OCI-LY1 (cell line): Measurements from ENCODE around the gene PXK.

Experiments
- H2AFZ ChIP-seq: fragments of 200-600 bp; sonication (generic), shearing (Covaris generic); 2 replicates; pipeline ENCODE4 v1.6.0; 2014; ENCODE audit warnings: antibody characterized with exemption, mild to moderate bottlenecking, low read length
- H3F3A ChIP-seq: fragments of 200-600 bp; sonication (generic), shearing (Covaris generic); 2 replicates; pipeline ENCODE4 v1.6.0; 2014; ENCODE audit warnings: mild to moderate bottlenecking, antibody characterized with exemption, low read length, moderate library complexity; ENCODE audit not compliant: insufficient read depth
- H3K27ac ChIP-seq: fragments of 200-600 bp; sonication (generic); 2 replicates; pipeline ENCODE4 v1.5.1; 2014; ENCODE audit warnings: low read length, mixed run types, mild to moderate bottlenecking, low read depth; ENCODE audit not compliant: poor library complexity, severe bottlenecking
- H3K27me3 ChIP-seq: fragments of 200-600 bp; sonication (generic); 2 replicates; pipeline ENCODE4 v1.6.0; 2014; ENCODE audit warnings: antibody characterized with exemption, mild to moderate bottlenecking, low read length, moderate library complexity; ENCODE audit not compliant: insufficient read depth
- H3K36me3 ChIP-seq: fragments of 200-600 bp; sonication (generic); 2 replicates; pipeline ENCODE4 v1.6.1; 2014; ENCODE audit warnings: mild to moderate bottlenecking, antibody characterized with exemption, low read length, moderate library complexity, mixed read lengths; ENCODE audit not compliant: insufficient read depth
- H3K4me1 ChIP-seq: fragments of 200-600 bp; sonication (generic); 2 replicates; pipeline ENCODE4 v1.5.1; 2014; ENCODE audit warnings: mild to moderate bottlenecking, low read length, moderate library complexity; ENCODE audit not compliant: insufficient read depth, severe bottlenecking
- H3K4me2 ChIP-seq: fragments of 200-600 bp; sonication (generic), shearing (Covaris generic); 2 replicates; pipeline ENCODE4 v1.6.1; 2014; ENCODE audit warnings: low read length
- H3K4me3 ChIP-seq: fragments of 200-600 bp; sonication (generic); 2 replicates; pipeline ENCODE4 v1.5.1; 2014; ENCODE audit warnings: low read length, low read depth, mild to moderate bottlenecking, mixed read lengths; ENCODE audit not compliant: poor library complexity, severe bottlenecking
- H3K79me2 ChIP-seq: fragments of 200-600 bp; shearing (Covaris generic); 2 replicates; pipeline ENCODE4 v1.6.1; 2016; ENCODE audit warnings: mixed run types, low read length, mixed read lengths; ENCODE audit not compliant: insufficient read depth
- H3K9ac ChIP-seq: fragments of 200-600 bp; sonication (generic), shearing (Covaris generic); 2 replicates; pipeline ENCODE4 v1.6.1; 2014; ENCODE audit warnings: mild to moderate bottlenecking, low read length, mixed read lengths
- H3K9me2 ChIP-seq: fragments of 200-600 bp; sonication (generic), shearing (Covaris generic); 2 replicates; pipeline ENCODE4 v1.6.1; 2014; ENCODE audit warnings: low read depth, mild to moderate bottlenecking, low read length, mixed read lengths
- H3K9me3 ChIP-seq: fragments of 200-600 bp; shearing (Covaris generic); 2 replicates; pipeline ENCODE4 v1.6.1; 2014; ENCODE audit warnings: low read length, mixed read lengths
- H4K20me1 ChIP-seq: fragments of 200-600 bp; sonication (generic), shearing (Covaris generic); 2 replicates; pipeline ENCODE4 v1.6.0; 2016; ENCODE audit warnings: mild to moderate bottlenecking, low read length; ENCODE audit not compliant: insufficient read depth
- CTCF ChIP-seq: fragments of 200-600 bp; sonication (generic), shearing (Covaris generic); IDR thresholded peaks from 2 replicates; pipeline ENCODE4 v1.5.1; 2017; ENCODE audit warnings: mild to moderate bottlenecking, antibody characterized with exemption, low read length, moderate library complexity, mixed read lengths
- EZH2 ChIP-seq: fragments of 200-600 bp; sonication (generic), shearing (Covaris generic); IDR thresholded peaks from 2 replicates; pipeline ENCODE4 v1.8.0; 2017; ENCODE audit warnings: borderline replicate concordance, mixed run types, mild to moderate bottlenecking, antibody characterized with exemption, low read length, moderate library complexity, mixed read lengths

PXK gene

GRCh38 chr3:58408906-58409305 lies 76.2 kb downstream of the PXK start:
- Histone ChIP-seq H3K4me1 (no peaks in the 10 kb centered on the region), H3K36me3 (peaks cover 99% of the 10 kb centered on the region), H3K79me2 (no peaks in the 10 kb centered on the region), H3K27me3 (no peaks in the 10 kb centered on the region), H3K4me2 (no peak overlapping the region), H3F3A (no peaks in the 10 kb centered on the region; the same call in 1 of the 2 replicates), H3K9ac (no peak overlapping the region), H4K20me1 (no peaks in the 10 kb centered on the region), H3K9me3 (no peaks in the 10 kb centered on the region), H2AFZ (no peak overlapping the region), H3K9me2 (no peaks in the 10 kb centered on the region), H3K27ac (no peak overlapping the region), H3K4me3 (no peak overlapping the region)
- TF ChIP-seq CTCF, result no peak
- TF ChIP-seq EZH2, result no peak

- Histone ChIP-seq H3K79me2 (no peaks in the 10 kb centered on the region), H3K4me3 (no peak overlapping the region), H3K9me3 (no peaks in the 10 kb centered on the region), H3K27me3 (no peaks in the 10 kb centered on the region), H3F3A (no peaks in the 10 kb centered on the region; the same call in 1 of the 2 replicates), H3K9me2 (no peaks in the 10 kb centered on the region), H3K36me3 (peaks cover 99% of the 10 kb centered on the region), H2AFZ (no peak overlapping the region), H3K9ac (no peak overlapping the region), H3K27ac (no peak overlapping the region), H3K4me1 (no peaks in the 10 kb centered on the region), H4K20me1 (no peaks in the 10 kb centered on the region), H3K4me2 (no peak overlapping the region)
- TF ChIP-seq EZH2 (no peak), CTCF (no peak)
These were observed 77.0 kb downstream of the PXK start for GRCh38 chr3:58409663-58410062.

- Histone ChIP-seq H3K27me3 (no peaks in the 10 kb centered on the region), H3K4me1 (no peaks in the 10 kb centered on the region), H3K4me2 (no peak overlapping the region), H3K79me2 (no peaks in the 10 kb centered on the region), H3F3A (no peaks in the 10 kb centered on the region; the same call in 1 of the 2 replicates), H3K27ac (no peak overlapping the region), H3K36me3 (peaks cover 100% of the 10 kb centered on the region), H3K4me3 (no peak overlapping the region), H3K9me2 (no peaks in the 10 kb centered on the region), H2AFZ (no peak overlapping the region), H3K9me3 (no peaks in the 10 kb centered on the region), H3K9ac (no peak overlapping the region), H4K20me1 (no peaks in the 10 kb centered on the region)
- TF ChIP-seq EZH2 (no peak), CTCF (no peak)
These were observed 78.3 kb downstream of the PXK start for GRCh38 chr3:58411036-58411435.
